HepG2 (cell line): ENCODE data around the gene WASF1. TPM values are rescaled to one million over a fixed set of nuclear protein-coding genes. Genes with fewer than 3 reads are reported as not detected.
A peak's percentile ranks its signal among the peaks of the same experiment; 100 is the strongest.

Experiments
- ATAC-seq: fragments of 200-7000 bp; cut with Tn5 transposase; 3 replicates; pipeline ENCODE4 v1.9.1; 2020; ENCODE audit warnings: mild to moderate bottlenecking, moderate library complexity
- BruUV-seq: library from RNA; stranded (reverse); fragments of 400-500 nt; replicated peaks from 2 replicates; lab custom pipeline; 2021; lab: Mats Ljungman, UMichigan
- CTCF ChIA-PET: fragments of 300-600 bp; formaldehyde crosslinking; extraction: SDS; loops from one replicate; lab custom pipeline; 2021; ENCODE audit warnings: low total read pairs, inconsistent platforms, low intra/inter-chr PET ratio; lab: Yijun Ruan, JAX
- POLR2A ChIA-PET: fragments of 350-600 bp; sonication (Branson Sonifier 250); formaldehyde crosslinking; loops from one replicate; lab custom pipeline; 2020; ENCODE audit warnings: antibody characterized with exemption, inconsistent platforms; lab: Yijun Ruan, JAX
- DNase-seq: peaks from one replicate; pipeline ENCODE4 v3.0.0-alpha.2; 2015; ENCODE audit warnings: low spot score
- FAIRE-seq: peaks from 3 replicates; lab custom pipeline; 2011; peaks lifted over from hg19 to GRCh38; lab: Jason Lieb, UNC
- H2AFZ ChIP-seq: one replicate; pipeline ENCODE4 v1.6.1; 2011; ENCODE audit warnings: low read length, inconsistent platforms
- H3K27ac ChIP-seq: fragments of 300-600 bp; 3 replicates; pipeline ENCODE4 v1.8.0; 2011; ENCODE audit warnings: mixed run types, mild to moderate bottlenecking, mixed read lengths, low read length, inconsistent platforms; ENCODE audit not compliant: insufficient read depth; ENCODE audit errors: extremely low read length
- H3K27me3 ChIP-seq, 2 experiments: fragments of 200-600 bp in 1 of 2; 2 replicates in 1 of 2; 3 replicates in 1 of 2; pipeline versions ENCODE4 v1.6.0 to v1.8.0; 2011; ENCODE audit warnings: low read length in 2 of 2, mild to moderate bottlenecking in 2 of 2, moderate library complexity in 2 of 2, inconsistent platforms in 1 of 2; ENCODE audit not compliant: insufficient read depth in 2 of 2, control insufficient read depth in 1 of 2
- H3K36me3 ChIP-seq, 2 experiments: fragments of 200-600 bp in 1 of 2; replicated peaks in 1 of 2; 2 replicates in 1 of 2; 3 replicates in 1 of 2; pipeline versions ENCODE4 v1.5.1 to v1.8.0; 2011; ENCODE audit warnings: low read length in 2 of 2, inconsistent platforms in 1 of 2; ENCODE audit not compliant: insufficient read depth in 2 of 2, control insufficient read depth in 1 of 2
- H3K4me1 ChIP-seq: 2 replicates; pipeline ENCODE4 v1.5.1; 2012; ENCODE audit warnings: low read length, inconsistent platforms; ENCODE audit not compliant: insufficient read depth
- H3K4me2 ChIP-seq: 2 replicates; pipeline ENCODE4 v1.6.0; 2011; ENCODE audit warnings: low read depth, low read length, inconsistent platforms
- H3K4me3 ChIP-seq, 3 experiments: fragments of 200-600 bp in 1 of 3; sonication (generic), shearing (Covaris generic) in 1 of 3; replicated peaks in 1 of 3; 2 replicates each; pipeline ENCODE4 v1.5.1; 2011 to 2016; ENCODE audit warnings: low read length in 3 of 3, inconsistent platforms in 2 of 3, low read depth in 2 of 3, mild to moderate bottlenecking in 2 of 3, control low read depth in 1 of 3, mixed read lengths in 1 of 3; ENCODE audit not compliant: insufficient read depth in 1 of 3
- H3K79me2 ChIP-seq: one replicate; pipeline ENCODE4 v1.6.1; 2011; ENCODE audit warnings: low read length, inconsistent platforms; ENCODE audit not compliant: insufficient read depth
- H3K9ac ChIP-seq: 2 replicates; pipeline ENCODE4 v1.6.0; 2011; ENCODE audit warnings: mild to moderate bottlenecking, low read depth, low read length, inconsistent platforms; ENCODE audit not compliant: insufficient read depth
- H3K9me3 ChIP-seq: 2 replicates; pipeline ENCODE4 v1.5.1; 2012; ENCODE audit warnings: mild to moderate bottlenecking, low read length
- H4K20me1 ChIP-seq: 2 replicates; pipeline ENCODE4 v1.6.0; 2011; ENCODE audit warnings: inconsistent platforms, mild to moderate bottlenecking, low read length, moderate library complexity; ENCODE audit not compliant: insufficient read depth
- ARID3A ChIP-seq: IDR thresholded peaks from 2 replicates; pipeline ENCODE4 v1.6.1; 2012; ENCODE audit warnings: low read depth, low read length, improper control_type of control experiment
- FOXA1 ChIP-seq, 2 experiments: fragments of 450-650 bp in 1 of 2; sonication (generic) in 1 of 2; formaldehyde crosslinking in 1 of 2; IDR thresholded peaks; 2 replicates each; pipeline versions ENCODE4 v1.4.0 to v1.6.1; 2016 to 2020; ENCODE audit warnings: missing genetic modification reagents in 1 of 2
- HNRNPK ChIP-seq: fragments of 200-400 bp; formaldehyde crosslinking; IDR thresholded peaks from 2 replicates; pipeline ENCODE4 v1.6.1; 2018; ENCODE audit warnings: low read length, low read depth, moderate library complexity, mild to moderate bottlenecking; ENCODE audit not compliant: poor library complexity, severe bottlenecking
- IKZF5 ChIP-seq: IDR thresholded peaks from 2 replicates; pipeline ENCODE4 v1.6.1; 2018; ENCODE audit warnings: missing genetic modification reagents, mild to moderate bottlenecking, missing compliant biosample characterization
- SALL2 ChIP-seq: sonication (generic); formaldehyde crosslinking; IDR thresholded peaks from 2 replicates; pipeline ENCODE4 v1.8.1; 2023; ENCODE audit warnings: mild to moderate bottlenecking, missing genetic modification reagents, inconsistent platforms
- TARDBP ChIP-seq: sonication (generic); formaldehyde crosslinking; IDR thresholded peaks from 2 replicates; pipeline ENCODE4 v1.8.0; 2022; ENCODE audit warnings: mild to moderate bottlenecking, missing genetic modification reagents
- ZNF616 ChIP-seq: sonication (generic); formaldehyde crosslinking; IDR thresholded peaks from 2 replicates; pipeline ENCODE4 v1.5.0; 2020; ENCODE audit warnings: low read depth, mild to moderate bottlenecking, missing genetic modification reagents
- WGBS: methylation state at CpG from one replicate; pipeline ENCODE4 v1.1.6; 2017; ENCODE audit warnings: low lambda C conversion rate; 5-methylcytosine and 5-hydroxymethylcytosine counted together
- in situ Hi-C: cut with HindIII; loops from 2 replicates; pipeline ENCODE4 v1.10.0; 2017; ENCODE audit warnings: low pct_unique_long_range_greater_than_20kb; ENCODE audit not compliant: extremely low pct_ligation_motif_present
- intact Hi-C: fragments of 100-400 bp; cut with micrococcal nuclease; formaldehyde crosslinking; loops from one replicate; pipeline ENCODE4 v1.10.0; 2022; ENCODE audit not compliant: unreplicated experiment
- polyA plus RNA-seq, 8 experiments: library from polyadenylated mRNA; depleted of rRNA in 3 of 8; stranded (reverse) in 7 of 8; unstranded in 1 of 8; fragments of >200 nt; fragmentation: Illumina TruSeq in 4 of 8; extraction: Trizol in 4 of 8; gene quantifications; 2 replicates each; pipeline versions ENCODE4 v1.2.1 to v1.2.3, GENCODE V29; 2011 to 2016; ENCODE audit warnings: low read depth in 4 of 8, missing spikeins in 1 of 8, mixed read lengths in 1 of 8; ENCODE audit not compliant: insufficient read depth in 1 of 8
- total RNA-seq, 5 experiments: library from RNA; depleted of rRNA; stranded (reverse); fragments of >200 nt; fragmentation: Illumina TruSeq; extraction: Trizol; gene quantifications; 2 replicates each; pipeline ENCODE4 v1.2.3, GENCODE V29; 2016; ENCODE audit warnings: low read depth in 1 of 5

The WASF1 gene
- total and polyA plus RNA-seq, 2 of the 13 experiments (the other 11 are each of a cell fraction or from before 2014, with no cell fraction given) = 8.5 to 17.3 TPM

GRCh38 chr6:110226261-110226660, 46.8 kb upstream of the WASF1 start:
- Histone ChIP-seq H3K27me3 (no peaks in the 10 kb centered on the region), H3K79me2 (no peaks in the 10 kb centered on the region), H3K27ac (no peak overlapping the region), H2AFZ (no peak overlapping the region), H3K4me3 (no peak overlapping the region), H4K20me1 (no peaks in the 10 kb centered on the region), H3K4me2 (no peak overlapping the region), H3K9me3 (no peaks in the 10 kb centered on the region), H3K36me3 (peaks cover 0 to 10% of the 10 kb centered on the region in 2 experiments; a peak in 3 of 5 replicates), H3K9ac (no peak overlapping the region), H3K4me1 (peaks cover 6% of the 10 kb centered on the region; the same call in 1 of the 2 replicates)
- in situ Hi-C loops (no loop called here), intact Hi-C loops (no loop called here)
- TF ChIP-seq ARID3A (no peak), HNRNPK (peak; percentile 84), SALL2 (CRISPR knock-in tag) (no peak), IKZF5 (CRISPR knock-in tag) (no peak), ZNF616 (CRISPR knock-in tag) (no peak), TARDBP (CRISPR knock-in tag) (no peak), FOXA1 (IDR thresholded peaks at IDR 0.05) (no peak), FOXA1 (CRISPR knock-in tag; IDR thresholded peaks at IDR 0.05) (no peak)
- ChIA-PET POLR2A (no interaction called here), CTCF (no interaction called here)
- BruUV-seq = no TSS peak
- ATAC-seq = no peak
- DNase-seq = no peak
- WGBS = 94% methylated on average over 1 of the region's 1 CpG
- no peak for FAIRE-seq
